Measurements from ENCODE around the gene PFDN2.
"Not testable (repeated sequence)": the region's sequence is repeated elsewhere in the genome, so short reads cannot be mapped to it uniquely, and the experiment has no call there.

PFDN2 gene

GRCh38 chr1:161137881-161138280, 20.0 kb upstream of the PFDN2 start:
- DNase-seq: no peak

- DNase-seq: no peak
Measured at GRCh38 chr1:161133220-161133740, 15.4 kb upstream of the PFDN2 start.

- peak; percentile 96 for DNase-seq
Measured at GRCh38 chr1:161132410-161133219, 14.8 kb upstream of the PFDN2 start, which contains the start of gene DEDD. Gene DEDD, minus strand, starts transcription at chr1:161132667. Its CDS starts 8,205 bp downstream, at chr1:161124462.

GRCh38 chr1:161131523-161132409, 13.9 kb upstream of the PFDN2 start:
- DNase-seq: no peak

- DNase-seq: no peak
Measured at GRCh38 chr1:161130266-161130665, 12.4 kb upstream of the PFDN2 start.

- DNase-seq: no peak
Measured at GRCh38 chr1:161128591-161129420, 11.0 kb upstream of the PFDN2 start.

GRCh38 chr1:161127649-161128048, 9.8 kb upstream of the PFDN2 start:
- DNase-seq: no peak

GRCh38 chr1:161122967-161123366, 5.1 kb upstream of the PFDN2 start:
- no peak for DNase-seq

GRCh38 chr1:161121834-161122233, 4.0 kb upstream of the PFDN2 start:
- DNase-seq: no peak

- no peak for DNase-seq
Measured at GRCh38 chr1:161121042-161121650, 3.3 kb upstream of the PFDN2 start.

GRCh38 chr1:161119092-161119903, 1.5 kb upstream of the PFDN2 start:
- no peak for DNase-seq

- not testable (repeated sequence) for DNase-seq
Measured at GRCh38 chr1:161115961-161116360, 1.9 kb downstream of the PFDN2 start.

- no peak for DNase-seq
Measured at GRCh38 chr1:161115132-161115711, 2.6 kb downstream of the PFDN2 start.

GRCh38 chr1:161114556-161114955, 3.3 kb downstream of the PFDN2 start:
- DNase-seq: no peak

- no peak for DNase-seq
Measured at GRCh38 chr1:161113915-161114314, 3.9 kb downstream of the PFDN2 start.

- DNase-seq: no peak
Measured at GRCh38 chr1:161111527-161111926, 6.3 kb downstream of the PFDN2 start.

- DNase-seq: no peak
Measured at GRCh38 chr1:161111117-161111516, 6.7 kb downstream of the PFDN2 start.

GRCh38 chr1:161106431-161106830, 11.4 kb downstream of the PFDN2 start:
- no peak for DNase-seq

- no peak for DNase-seq
Measured at GRCh38 chr1:161100556-161100955, 17.3 kb downstream of the PFDN2 start.

- no peak for DNase-seq
Measured at GRCh38 chr1:161099090-161099802, 18.6 kb downstream of the PFDN2 start.

Measured in NCI-H1105 (cell line).